ENCODE measurements around the gene PRKAB2.

Gene PRKAB2

GRCh38 chr1:147105909-147106308, 66.4 kb downstream of the PRKAB2 start:
- H3K4me1 ChIP-seq: no peaks in the 10 kb centered on the region
- H3K9me3 ChIP-seq: no peaks in the 10 kb centered on the region
- H3K27ac ChIP-seq: no peak overlapping the region
- intact Hi-C loops (cut with DNase I; ENCODE audit: low total_unique reads): no loop called here
- no peaks in the 10 kb centered on the region for H3K27me3 ChIP-seq
- no peaks in the 10 kb centered on the region for H3K36me3 ChIP-seq
- no peak for DNase-seq
- TF ChIP-seq CTCF (IDR thresholded peaks at IDR 0.05): no peak
- no peak overlapping the region for H3K4me3 ChIP-seq
